Testis (tissue), 2 donors: Measurements from ENCODE around the gene NBAS.

Source experiments
- CTCF ChIP-seq, 3 experiments: fragments of 450-650 bp in 2 of 3; fragments of 200-600 bp in 1 of 3; sonication (generic) in 1 of 3; IDR thresholded peaks; one replicate each; pipeline ENCODE4 v1.5.1; 2016 to 2019; ENCODE audit warnings: antibody characterized with exemption in 3 of 3, mild to moderate bottlenecking in 2 of 3, moderate library complexity in 1 of 3
- POLR2A ChIP-seq: fragments of 450-650 bp; IDR thresholded peaks from one replicate; pipeline ENCODE4 v1.6.1; 2017; ENCODE audit warnings: antibody characterized with exemption, mild to moderate bottlenecking, moderate library complexity

GRCh38 chr2:15449556-15450236 is 111.4 kb downstream of the NBAS start:
- no peak for TF ChIP-seq CTCF (IDR thresholded peaks at IDR 0.05)
- TF ChIP-seq POLR2A = no peak
